Keratinocyte (primary cell): ENCODE data around the gene CRK. TPM values are rescaled to one million over a fixed set of nuclear protein-coding genes. Genes with fewer than 3 reads are reported as not detected.

Experiments used
- DNase-seq: peaks from one replicate; pipeline ENCODE4 v3.0.0-alpha.2; 2011; ENCODE audit warnings: low read depth, missing footprints, low spot score
- FAIRE-seq: peaks from 2 replicates; lab custom pipeline; 2011; peaks lifted over from hg19 to GRCh38; lab: Jason Lieb, UNC
- H2AFZ ChIP-seq: 2 replicates; pipeline ENCODE4 v1.6.0; 2012; ENCODE audit warnings: low read length, control low read depth, inconsistent platforms; ENCODE audit not compliant: control insufficient read depth
- H3K27ac ChIP-seq: 2 replicates; pipeline ENCODE4 v1.5.1; 2011; ENCODE audit warnings: low read length; ENCODE audit not compliant: control insufficient read depth, insufficient read depth
- H3K27me3 ChIP-seq: 3 replicates; pipeline ENCODE4 v1.6.0; 2011; ENCODE audit warnings: low read length; ENCODE audit not compliant: control insufficient read depth, insufficient read depth; ENCODE audit errors: extremely low read depth
- H3K36me3 ChIP-seq, 2 experiments: 2 replicates in 1 of 2; 3 replicates in 1 of 2; pipeline ENCODE4 v1.5.1; 2011; ENCODE audit warnings: low read length in 2 of 2, mild to moderate bottlenecking in 1 of 2; ENCODE audit not compliant: control insufficient read depth in 2 of 2, insufficient read depth in 2 of 2; ENCODE audit errors: extremely low read depth in 1 of 2
- H3K4me1 ChIP-seq: 3 replicates; pipeline ENCODE4 v1.5.1; 2011; ENCODE audit warnings: low read length; ENCODE audit not compliant: control insufficient read depth, insufficient read depth; ENCODE audit errors: extremely low read depth
- H3K4me2 ChIP-seq: 3 replicates; pipeline ENCODE4 v1.6.0; 2011; ENCODE audit warnings: low read depth, low read length; ENCODE audit not compliant: control insufficient read depth, insufficient read depth; ENCODE audit errors: extremely low read depth
- H3K4me3 ChIP-seq, 3 experiments: fragments of 200-600 bp in 1 of 3; sonication (generic) in 1 of 3; 2 replicates in 2 of 3; 3 replicates in 1 of 3; pipeline ENCODE4 v1.5.1; 2011 to 2016; ENCODE audit warnings: low read length in 3 of 3, mild to moderate bottlenecking in 3 of 3, control low read depth in 2 of 3, inconsistent platforms in 1 of 3, low read depth in 1 of 3, mixed read lengths in 1 of 3, mixed run types in 1 of 3, moderate library complexity in 1 of 3; ENCODE audit not compliant: control insufficient read depth in 2 of 3, insufficient read depth in 2 of 3; ENCODE audit errors: extremely low read depth in 1 of 3
- H3K79me2 ChIP-seq: 2 replicates; pipeline ENCODE4 v1.6.0; 2012; ENCODE audit warnings: low read length; ENCODE audit not compliant: control insufficient read depth, insufficient read depth
- H3K9ac ChIP-seq: 3 replicates; pipeline ENCODE4 v1.6.0; 2011; ENCODE audit warnings: low read length; ENCODE audit not compliant: control insufficient read depth, insufficient read depth; ENCODE audit errors: extremely low read depth
- H3K9me1 ChIP-seq: 3 replicates; pipeline ENCODE4 v1.6.0; 2011; ENCODE audit warnings: low read length; ENCODE audit not compliant: control insufficient read depth, insufficient read depth; ENCODE audit errors: extremely low read depth
- H3K9me3 ChIP-seq: 2 replicates; pipeline ENCODE4 v1.5.1; 2012; ENCODE audit warnings: low read depth, low read length; ENCODE audit not compliant: control insufficient read depth
- H4K20me1 ChIP-seq: 3 replicates; pipeline ENCODE4 v1.6.0; 2011; ENCODE audit warnings: low read length; ENCODE audit not compliant: control insufficient read depth, insufficient read depth; ENCODE audit errors: extremely low read depth
- EZH2 ChIP-seq: IDR thresholded peaks from one replicate; pipeline ENCODE4 v1.6.1; 2012; ENCODE audit warnings: inconsistent platforms, mild to moderate bottlenecking, low read length, moderate library complexity
- dilution Hi-C: fragments of 300-500 bp; cut with MboI; formaldehyde crosslinking; loops from one replicate; pipeline ENCODE4 v1.7.0; 2020; ENCODE audit warnings: low sequenced_read_pairs; ENCODE audit not compliant: extremely low pct_ligation_motif_present
- polyA plus RNA-seq, 5 experiments: library from polyadenylated mRNA; depleted of rRNA in 3 of 5; stranded (reverse) in 3 of 5; stranded (forward) in 1 of 5; unstranded in 1 of 5; fragments of >200 nt; gene quantifications; 1 replicate in 1 of 5; 2 replicates in 3 of 5; 3 replicates in 1 of 5; pipeline versions ENCODE4 v1.2.1 to v1.2.3, GENCODE V29; 2011 to 2012; ENCODE audit warnings: missing spikeins in 2 of 5, low read depth in 1 of 5, low replicate concordance in 1 of 5
- TF ChIP-seq, protein P1 (sequence below), 3 experiments: IDR thresholded peaks in 1 of 3; conservative IDR thresholded peaks in 1 of 3; optimal IDR thresholded peaks in 1 of 3; 2 replicates in 2 of 3; 3 replicates in 1 of 3; pipeline versions ENCODE3 to v1.5.1; 2011; ENCODE audit warnings: low read length in 3 of 3, mild to moderate bottlenecking in 3 of 3, moderate library complexity in 2 of 3, control low read depth in 1 of 3, inconsistent platforms in 1 of 3; ENCODE audit not compliant: insufficient read depth in 2 of 3; ENCODE audit errors: extremely low read depth in 1 of 3

The CRK gene
- polyA plus RNA-seq, 1 donor (not counting 4 experiments of a cell fraction or from before 2014, with no cell fraction given): 127 TPM

GRCh38 chr17:1467898-1468492 lies 12.0 kb upstream of the CRK start:
- H2AFZ ChIP-seq: no peak overlapping the region
- H3K27me3 ChIP-seq: no peaks in the 10 kb centered on the region
- H3K4me2 ChIP-seq: no peak overlapping the region
- no peaks in the 10 kb centered on the region for H3K79me2 ChIP-seq
- no peak for FAIRE-seq
- no peak overlapping the region for H3K4me3 ChIP-seq
- peaks cover 40 to 43% of the 10 kb centered on the region in 2 experiments for H3K36me3 ChIP-seq
- H3K9ac ChIP-seq: no peak overlapping the region
- no peak overlapping the region for H3K27ac ChIP-seq
- H3K9me3 ChIP-seq: no peaks in the 10 kb centered on the region
- dilution Hi-C loops: no loop called here
- no peaks in the 10 kb centered on the region for H4K20me1 ChIP-seq
- DNase-seq: no peak
- no peak for TF ChIP-seq EZH2
- TF ChIP-seq, protein P1, sequence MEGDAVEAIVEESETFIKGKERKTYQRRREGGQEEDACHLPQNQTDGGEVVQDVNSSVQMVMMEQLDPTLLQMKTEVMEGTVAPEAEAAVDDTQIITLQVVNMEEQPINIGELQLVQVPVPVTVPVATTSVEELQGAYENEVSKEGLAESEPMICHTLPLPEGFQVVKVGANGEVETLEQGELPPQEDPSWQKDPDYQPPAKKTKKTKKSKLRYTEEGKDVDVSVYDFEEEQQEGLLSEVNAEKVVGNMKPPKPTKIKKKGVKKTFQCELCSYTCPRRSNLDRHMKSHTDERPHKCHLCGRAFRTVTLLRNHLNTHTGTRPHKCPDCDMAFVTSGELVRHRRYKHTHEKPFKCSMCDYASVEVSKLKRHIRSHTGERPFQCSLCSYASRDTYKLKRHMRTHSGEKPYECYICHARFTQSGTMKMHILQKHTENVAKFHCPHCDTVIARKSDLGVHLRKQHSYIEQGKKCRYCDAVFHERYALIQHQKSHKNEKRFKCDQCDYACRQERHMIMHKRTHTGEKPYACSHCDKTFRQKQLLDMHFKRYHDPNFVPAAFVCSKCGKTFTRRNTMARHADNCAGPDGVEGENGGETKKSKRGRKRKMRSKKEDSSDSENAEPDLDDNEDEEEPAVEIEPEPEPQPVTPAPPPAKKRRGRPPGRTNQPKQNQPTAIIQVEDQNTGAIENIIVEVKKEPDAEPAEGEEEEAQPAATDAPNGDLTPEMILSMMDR (optimal IDR thresholded peaks at IDR 0.05 in 1 of 3, IDR thresholded peaks at IDR 0.05 in 1 of 3, conservative IDR thresholded peaks at IDR 0.05 in 1 of 3; ENCODE audit: extremely low read depth in 1 of 3, insufficient read depth in 2 of 3, low read length in 3 of 3): no peak
- H3K4me1 ChIP-seq: no peaks in the 10 kb centered on the region
- H3K9me1 ChIP-seq: no peaks in the 10 kb centered on the region

GRCh38 chr17:1467258-1467657 lies 11.2 kb upstream of the CRK start:
- Histone ChIP-seq H3K27me3 (no peaks in the 10 kb centered on the region), H3K9ac (no peak overlapping the region), H3K4me2 (no peak overlapping the region), H2AFZ (no peak overlapping the region), H3K79me2 (no peaks in the 10 kb centered on the region), H4K20me1 (no peaks in the 10 kb centered on the region), H3K4me3 (no peak overlapping the region), H3K27ac (no peak overlapping the region), H3K4me1 (no peaks in the 10 kb centered on the region), H3K36me3 (peaks cover 38 to 41% of the 10 kb centered on the region in 2 experiments), H3K9me3 (no peaks in the 10 kb centered on the region), H3K9me1 (no peaks in the 10 kb centered on the region)
- dilution Hi-C loops: no loop called here
- no peak for DNase-seq
- TF ChIP-seq, protein P1 (optimal IDR thresholded peaks at IDR 0.05 in 1 of 3, IDR thresholded peaks at IDR 0.05 in 1 of 3, conservative IDR thresholded peaks at IDR 0.05 in 1 of 3; ENCODE audit: extremely low read depth in 1 of 3, insufficient read depth in 2 of 3, low read length in 3 of 3): no peak
- FAIRE-seq: no peak
